ENCODE results near the gene PNLIPRP3. TPM values are rescaled to one million over a fixed set of nuclear protein-coding genes. Genes with fewer than 3 reads are reported as not detected.

PNLIPRP3 gene
- polyA plus RNA-seq, 12 donors = 0.27 to 0.39 TPM; not detected in 10

GRCh38 chr10:116504786-116505185 lies 77.1 kb downstream of the PNLIPRP3 start:
- no peak for DNase-seq

- DNase-seq = no peak
Observed at GRCh38 chr10:116510565-116510964, 82.9 kb downstream of the PNLIPRP3 start.

GRCh38 chr10:116511365-116511764 lies 83.7 kb downstream of the PNLIPRP3 start:
- DNase-seq = no peak

- DNase-seq = peak; percentile 33
Observed at GRCh38 chr10:116521424-116522290, 94.0 kb downstream of the PNLIPRP3 start.

GRCh38 chr10:116522803-116523381 lies 95.2 kb downstream of the PNLIPRP3 start:
- DNase-seq = no peak

GRCh38 chr10:116524736-116525135 lies 97.1 kb downstream of the PNLIPRP3 start:
- DNase-seq = no peak

- no peak for DNase-seq
Observed at GRCh38 chr10:116526219-116526618, 98.6 kb downstream of the PNLIPRP3 start.

Other genes starting within 250 kb of the PNLIPRP3 start
- gene GFRA1, start 154.6 kb upstream of the PNLIPRP3 start, polyA plus RNA-seq (ENCODE audit: insufficient read length in 12 of 12) = 10 to 100 TPM in 11 of 12 donors, not detected in 1; 29.9 to 45.1 (median 35.1) TPM
- not detected for gene CCDC172, start 103.4 kb upstream of the PNLIPRP3 start, polyA plus RNA-seq (ENCODE audit: insufficient read length in 12 of 12)
- gene PNLIP, start 118.1 kb downstream of the PNLIPRP3 start, polyA plus RNA-seq (ENCODE audit: insufficient read length in 12 of 12) = under 1 TPM in 6 of 12 donors, not detected in 6; 0.12 to 0.45 (median 0.16) TPM
- gene PNLIPRP1, start 163.1 kb downstream of the PNLIPRP3 start, polyA plus RNA-seq (ENCODE audit: insufficient read length in 12 of 12) = not detected
- gene PNLIPRP2, start 193.1 kb downstream of the PNLIPRP3 start, polyA plus RNA-seq (ENCODE audit: insufficient read length in 12 of 12) = under 1 TPM in 5 of 12 donors, not detected in 7; 0.13 to 0.79 (median 0.22) TPM

Data from muscle of arm (tissue), 12 donors.